Ishikawa (cell line): ENCODE measurements around the gene CCDC172.
A peak's percentile ranks its signal among the peaks of the same experiment; 100 is the strongest.

Source experiments
- CEBPB ChIP-seq: IDR thresholded peaks from 2 replicates; pipeline ENCODE4 v1.6.1; 2012
- CREB1 ChIP-seq: IDR thresholded peaks from 2 replicates; pipeline ENCODE4 v1.6.1; 2012; ENCODE audit warnings: low read depth
- EGR1 ChIP-seq: IDR thresholded peaks from 2 replicates; pipeline ENCODE4 v1.6.1; 2012
- EP300 ChIP-seq: IDR thresholded peaks from 2 replicates; pipeline ENCODE4 v1.6.1; 2012; ENCODE audit warnings: borderline replicate concordance
- FOXM1 ChIP-seq: IDR thresholded peaks from 2 replicates; pipeline ENCODE4 v1.6.1; 2012; ENCODE audit warnings: low read depth, borderline replicate concordance
- NFIC ChIP-seq: IDR thresholded peaks from 2 replicates; pipeline ENCODE4 v1.6.1; 2012
- RAD21 ChIP-seq: IDR thresholded peaks from 2 replicates; pipeline ENCODE4 v1.6.1; 2012; ENCODE audit warnings: low read depth
- REST ChIP-seq: IDR thresholded peaks from 2 replicates; pipeline ENCODE4 v1.6.1; 2012; ENCODE audit warnings: low read depth, mild to moderate bottlenecking
- TAF1 ChIP-seq: IDR thresholded peaks from 2 replicates; pipeline ENCODE4 v1.6.1; 2012; ENCODE audit warnings: low read depth, mild to moderate bottlenecking
- TCF12 ChIP-seq: IDR thresholded peaks from 2 replicates; pipeline ENCODE4 v1.6.1; 2012; ENCODE audit warnings: low read depth
- TEAD4 ChIP-seq: IDR thresholded peaks from 2 replicates; pipeline ENCODE4 v1.6.1; 2012
- USF1 ChIP-seq: IDR thresholded peaks from 2 replicates; pipeline ENCODE4 v1.6.1; 2012
- YY1 ChIP-seq: IDR thresholded peaks from 2 replicates; pipeline ENCODE4 v1.6.1; 2012; ENCODE audit warnings: low read depth
- ZBTB7A ChIP-seq: IDR thresholded peaks from 2 replicates; pipeline ENCODE4 v1.6.1; 2012; ENCODE audit warnings: low read depth
- TF ChIP-seq, protein P1 (sequence below): IDR thresholded peaks from 2 replicates; pipeline ENCODE4 v1.6.1; 2012

Gene CCDC172

DNA sequence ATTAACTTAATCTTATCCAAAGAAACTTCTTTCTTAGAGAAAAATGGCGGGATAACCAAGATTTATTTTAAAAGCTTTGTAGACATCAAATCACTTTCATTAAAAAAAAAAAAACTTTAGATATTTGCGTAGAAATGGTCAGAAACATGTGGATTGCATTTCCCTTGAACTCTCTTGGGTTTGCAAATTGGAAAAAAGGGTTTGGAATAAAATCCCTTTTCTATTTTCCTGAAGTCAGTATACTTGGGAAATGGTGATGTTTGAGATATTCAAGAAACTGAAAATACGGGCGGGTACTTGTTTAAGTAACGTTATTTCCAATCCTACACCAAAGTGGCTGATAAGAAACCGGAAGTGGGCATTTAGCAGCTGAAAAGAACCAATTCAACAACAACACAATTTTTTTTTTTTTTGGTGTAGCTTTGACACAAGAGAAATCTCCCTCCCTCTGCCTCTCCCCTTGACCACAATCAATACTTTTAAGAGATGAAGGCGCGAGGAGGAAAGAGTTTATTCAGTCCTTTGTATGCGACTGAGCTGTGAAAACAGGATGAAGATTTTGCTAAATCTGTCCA is 37.5 kb upstream of the CCDC172 start:
- no peak for TF ChIP-seq TCF12
- TF ChIP-seq EGR1, result no peak
- TF ChIP-seq RAD21, result no peak

DNA sequence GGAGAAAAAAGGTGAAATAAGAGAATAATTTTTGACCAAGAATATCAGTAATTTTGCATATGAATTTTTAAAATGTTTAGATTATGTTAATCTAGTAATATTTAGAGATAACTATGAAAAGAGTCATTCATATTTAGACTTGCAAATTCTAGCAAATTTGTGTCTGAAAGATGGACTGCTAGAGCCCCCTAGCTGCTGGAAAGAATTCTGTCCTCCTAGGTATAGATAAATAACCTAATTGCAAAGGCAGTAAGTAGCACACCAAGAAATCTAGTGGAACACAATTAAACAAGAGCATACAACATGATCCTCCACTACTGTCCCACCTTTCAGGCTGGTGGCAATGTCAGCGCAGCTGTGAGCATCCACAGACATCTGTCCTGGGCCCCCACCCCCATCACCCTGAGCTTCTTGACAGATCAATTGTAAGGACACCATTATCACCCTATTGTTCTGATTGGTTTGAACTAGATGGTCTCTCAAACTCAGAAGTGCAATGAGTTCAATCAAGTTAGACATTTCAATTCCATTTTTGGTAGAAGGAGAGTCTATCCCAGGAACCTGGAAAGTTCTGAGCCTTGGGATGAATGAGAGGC is 36.2 kb upstream of the CCDC172 start:
- no peak for TF ChIP-seq EGR1
- peak; percentile 77 for TF ChIP-seq RAD21

- TF ChIP-seq FOXM1 (no peak), TCF12 (no peak), ZBTB7A (no peak), TEAD4 (no peak)
Observed at GRCh38 chr10:116289652-116290051, 34.6 kb upstream of the CCDC172 start.

- TF ChIP-seq CEBPB (no peak), EGR1 (no peak), REST (no peak), YY1 (no peak), ZBTB7A (no peak), TEAD4 (no peak), CREB1 (no peak), RAD21 (no peak), TCF12 (no peak), NFIC (no peak), TAF1 (no peak), EP300 (no peak)
- TF ChIP-seq, protein P1, sequence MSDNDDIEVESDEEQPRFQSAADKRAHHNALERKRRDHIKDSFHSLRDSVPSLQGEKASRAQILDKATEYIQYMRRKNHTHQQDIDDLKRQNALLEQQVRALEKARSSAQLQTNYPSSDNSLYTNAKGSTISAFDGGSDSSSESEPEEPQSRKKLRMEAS, result no peak
Observed at GRCh38 chr10:116292493-116292892, 31.8 kb upstream of the CCDC172 start.

DNA sequence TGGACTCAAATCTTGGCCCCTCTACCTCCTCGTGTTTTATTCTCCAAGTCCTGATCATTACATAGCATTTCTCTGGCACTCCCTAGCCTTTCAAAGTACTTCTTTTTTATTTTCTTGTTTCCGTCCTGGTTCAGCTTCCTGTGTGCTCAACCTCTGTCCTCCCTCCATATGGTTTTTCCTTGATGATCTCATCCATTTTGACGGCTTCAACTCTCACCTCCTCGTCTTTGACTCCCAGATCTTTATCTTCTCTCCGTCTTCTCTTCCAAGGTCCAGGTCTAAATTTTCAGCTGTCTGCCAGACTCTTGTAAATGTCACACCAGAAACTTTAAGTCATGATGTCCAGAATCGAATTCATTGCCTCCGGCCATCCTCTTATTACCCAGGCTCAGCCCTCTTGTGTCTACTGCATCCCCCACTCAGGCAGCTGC is 27.9 kb upstream of the CCDC172 start:
- TF ChIP-seq USF1 (no peak), CREB1 (no peak), RAD21 (no peak), EGR1 (no peak), YY1 (no peak), TCF12 (no peak), REST (no peak), CEBPB (no peak), EP300 (no peak), FOXM1 (no peak), TEAD4 (no peak), NFIC (no peak), TAF1 (no peak), ZBTB7A (no peak)
- TF ChIP-seq, protein P1, result no peak

GRCh38 chr10:116298586-116298985 is 25.7 kb upstream of the CCDC172 start:
- TF ChIP-seq CREB1, result no peak

GRCh38 chr10:116300542-116300941 is 23.7 kb upstream of the CCDC172 start:
- TF ChIP-seq, protein P1, result no peak
- TF ChIP-seq RAD21, result no peak
- TF ChIP-seq EGR1, result no peak
- no peak for TF ChIP-seq NFIC
- no peak for TF ChIP-seq TEAD4
- TF ChIP-seq YY1, result no peak
- TF ChIP-seq ZBTB7A, result no peak
- TF ChIP-seq REST, result no peak
- no peak for TF ChIP-seq TCF12
- TF ChIP-seq TAF1, result no peak
